Activated T-helper 17 cell treated with anti-CD3 and anti-CD28 coated beads, Interleukin-2, amount 50 U/mL, for 72 hours (primary cell): ENCODE measurements around the gene AGAP4. TPM values are rescaled to one million over a fixed set of nuclear protein-coding genes. Genes with fewer than 3 reads are reported as not detected.
"Not testable (repeated sequence)": the region's sequence is repeated elsewhere in the genome, so short reads cannot be mapped to it uniquely, and the experiment has no call there.

Experiments used
- ATAC-seq: fragments of 150-1000 bp; cut with Tn5 transposase; replicated peaks from 2 replicates; pipeline ENCODE4 v1.10.0; 2021; ENCODE audit warnings: mild to moderate bottlenecking, moderate library complexity
- H3K27ac Mint-ChIP-seq: one replicate; pipeline ENCODE4 v1.8.0; 2022; ENCODE audit warnings: mixed read lengths
- H3K27me3 Mint-ChIP-seq: one replicate; pipeline ENCODE4 v1.8.0; 2022; ENCODE audit warnings: mixed read lengths
- H3K36me3 Mint-ChIP-seq: one replicate; pipeline ENCODE4 v1.8.0; 2022; ENCODE audit warnings: low read depth, mild to moderate bottlenecking, mixed read lengths
- H3K4me1 Mint-ChIP-seq: one replicate; pipeline ENCODE4 v1.8.0; 2022; ENCODE audit warnings: mixed read lengths
- H3K4me3 Mint-ChIP-seq: one replicate; pipeline ENCODE4 v1.8.0; 2022; ENCODE audit warnings: mild to moderate bottlenecking, mixed read lengths
- H3K9me3 Mint-ChIP-seq: one replicate; pipeline ENCODE4 v1.8.0; 2022; ENCODE audit warnings: mixed read lengths
- total RNA-seq, 2 donors: library from RNA; stranded (reverse); gene quantifications; one replicate each; pipeline ENCODE4 v1.2.3, GENCODE V29; 2022

The AGAP4 gene
- total RNA-seq: 10 to 100 TPM; 13.2 to 16.1 TPM

DNA sequence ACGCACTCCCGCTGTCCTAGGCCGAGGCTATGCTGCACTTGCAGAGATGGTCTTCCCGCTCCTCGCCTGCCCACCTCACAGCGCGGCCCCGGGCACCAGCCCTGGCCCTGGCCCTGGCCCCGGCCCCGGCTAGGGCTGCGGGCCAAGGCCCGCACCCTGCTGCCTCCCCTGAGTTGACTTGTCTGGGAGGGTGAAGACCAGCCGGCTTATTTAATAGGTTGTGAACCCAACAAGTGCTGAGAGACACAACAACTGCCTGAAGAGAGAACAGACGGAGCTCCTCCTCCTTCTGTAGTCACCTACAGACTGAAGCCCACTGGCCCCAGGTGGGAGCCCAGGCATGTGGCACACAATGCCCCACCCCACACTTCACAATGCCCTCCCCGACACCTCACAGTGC, at the start of gene AGAP4:
TSS of gene AGAP4 (minus strand) at position 101 of the 400 bp plus-strand sequence. CDS start 153 bp downstream, outside the sequence.
- not testable (repeated sequence) for ATAC-seq, H3K9me3 Mint-ChIP-seq, H3K36me3 Mint-ChIP-seq, H3K27me3 Mint-ChIP-seq, H3K27ac Mint-ChIP-seq, H3K4me3 Mint-ChIP-seq, H3K4me1 Mint-ChIP-seq

DNA sequence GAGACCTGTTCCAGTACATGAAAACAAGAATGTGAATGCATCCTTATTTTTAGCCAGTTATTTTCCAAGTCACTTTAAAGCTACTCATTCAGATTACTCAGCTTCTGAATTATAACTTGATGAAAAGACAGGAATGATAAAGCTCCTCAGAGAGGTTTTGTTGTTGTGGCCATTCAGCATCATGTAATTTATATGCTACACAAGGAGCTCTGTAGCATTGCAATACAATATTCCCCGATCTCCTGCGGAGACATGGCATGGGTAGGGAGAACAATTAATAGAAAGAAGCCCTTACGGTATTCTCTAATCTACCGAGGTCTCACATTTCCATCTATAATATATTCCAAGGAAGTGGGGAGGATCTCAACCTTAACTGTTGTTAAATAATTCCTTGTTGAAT, 43.4 kb upstream of the AGAP4 start:
- H3K27ac Mint-ChIP-seq, H3K4me1 Mint-ChIP-seq, H3K4me3 Mint-ChIP-seq, ATAC-seq, H3K36me3 Mint-ChIP-seq, H3K9me3 Mint-ChIP-seq, H3K27me3 Mint-ChIP-seq: not testable (repeated sequence)

DNA sequence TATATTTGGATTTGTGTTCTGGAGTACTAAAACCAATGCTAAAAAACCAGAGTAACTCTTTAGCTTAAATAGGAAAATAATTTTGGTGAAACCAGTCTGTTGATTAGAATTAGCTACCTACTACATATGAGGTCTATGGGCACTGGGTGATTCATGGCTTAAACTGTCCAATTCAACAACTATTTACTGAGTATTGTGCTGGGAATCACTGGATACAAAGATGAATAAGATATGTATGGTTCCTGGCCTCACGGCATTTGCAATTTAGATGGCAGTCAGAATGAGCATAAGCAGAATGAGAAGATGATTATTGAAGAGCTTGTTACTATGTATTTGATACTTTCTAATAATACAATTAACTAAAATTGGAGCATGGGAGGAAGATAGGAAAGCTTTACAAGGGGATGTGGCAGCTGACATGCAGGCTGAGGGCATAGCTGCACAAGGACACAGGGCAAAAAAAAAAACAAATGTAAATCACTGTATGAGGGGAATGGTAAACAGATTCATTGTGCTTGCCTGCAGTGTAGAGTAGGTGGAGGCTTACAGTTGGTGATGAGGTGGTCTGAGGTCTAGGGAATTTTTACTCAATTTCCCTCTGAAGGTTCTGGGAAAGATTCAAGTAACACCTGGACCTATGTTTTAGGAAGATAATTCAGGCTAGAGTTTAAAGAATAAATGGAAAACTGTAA, 42.4 kb upstream of the AGAP4 start:
- H3K27ac Mint-ChIP-seq, ATAC-seq, H3K9me3 Mint-ChIP-seq, H3K36me3 Mint-ChIP-seq, H3K4me1 Mint-ChIP-seq, H3K27me3 Mint-ChIP-seq, H3K4me3 Mint-ChIP-seq: not testable (repeated sequence)

DNA sequence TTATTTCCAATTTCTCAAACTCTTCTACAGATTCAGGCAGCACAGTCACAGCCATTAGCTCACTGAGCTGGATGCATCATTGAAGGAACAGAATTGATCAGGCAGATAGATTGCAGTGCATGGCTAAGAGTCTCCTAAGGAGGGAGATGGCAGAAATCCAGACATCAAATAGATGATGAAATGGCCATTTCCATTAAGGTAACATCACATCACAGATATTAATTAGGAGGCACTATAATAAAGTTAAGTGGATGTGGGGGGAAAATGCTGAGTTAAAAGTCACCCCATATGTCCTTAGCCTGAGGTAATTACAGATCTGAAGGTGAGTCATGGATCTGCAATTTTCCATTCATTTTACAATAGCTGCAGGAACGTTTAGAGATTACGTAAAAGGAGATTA, 35.6 kb upstream of the AGAP4 start:
- not testable (repeated sequence) for H3K27me3 Mint-ChIP-seq, H3K27ac Mint-ChIP-seq, ATAC-seq, H3K4me1 Mint-ChIP-seq, H3K36me3 Mint-ChIP-seq, H3K9me3 Mint-ChIP-seq, H3K4me3 Mint-ChIP-seq

DNA sequence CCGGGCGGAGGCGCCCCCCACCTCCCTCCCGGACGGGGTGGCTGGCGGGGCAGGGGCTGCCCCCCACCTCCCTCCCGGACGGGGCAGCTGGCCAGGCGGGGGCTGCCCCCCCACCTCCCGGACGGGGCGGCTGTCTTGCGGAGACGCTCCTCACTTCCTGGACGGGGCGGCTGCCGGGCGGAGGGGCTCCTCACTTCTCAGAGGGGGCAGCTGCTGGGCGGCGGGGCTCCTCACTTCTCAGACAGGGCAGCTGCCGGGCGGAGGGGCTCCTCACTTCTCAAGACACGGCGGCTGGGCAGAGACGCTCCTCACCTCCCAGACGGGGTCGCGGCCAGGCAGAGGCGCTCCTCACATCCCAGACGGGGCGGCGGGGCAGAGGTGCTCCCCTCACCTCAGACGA, 18.1 kb upstream of the AGAP4 start:
- H3K4me1 Mint-ChIP-seq, H3K36me3 Mint-ChIP-seq, H3K27ac Mint-ChIP-seq, H3K9me3 Mint-ChIP-seq, H3K27me3 Mint-ChIP-seq, ATAC-seq, H3K4me3 Mint-ChIP-seq: not testable (repeated sequence)

DNA sequence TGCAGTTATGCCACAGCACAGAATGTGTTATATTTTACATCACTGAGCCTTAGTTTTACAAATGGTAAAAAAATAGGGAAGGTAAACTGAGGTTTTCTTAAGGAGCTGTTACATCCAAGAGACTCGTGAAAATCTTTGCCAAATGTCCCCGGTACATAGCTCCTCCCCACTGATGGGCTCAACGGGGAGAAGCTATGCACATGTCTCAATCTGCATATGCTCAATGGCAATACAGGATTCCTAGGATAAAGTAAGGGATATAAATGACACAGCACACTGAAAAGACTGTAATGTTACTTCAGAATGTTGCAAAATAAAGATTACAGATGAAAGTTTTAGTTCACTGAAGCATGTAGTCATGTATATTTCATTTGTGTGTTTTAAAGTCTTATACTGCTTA, 17.0 kb upstream of the AGAP4 start:
- not testable (repeated sequence) for H3K4me1 Mint-ChIP-seq, ATAC-seq, H3K27me3 Mint-ChIP-seq, H3K27ac Mint-ChIP-seq, H3K9me3 Mint-ChIP-seq, H3K36me3 Mint-ChIP-seq, H3K4me3 Mint-ChIP-seq

DNA sequence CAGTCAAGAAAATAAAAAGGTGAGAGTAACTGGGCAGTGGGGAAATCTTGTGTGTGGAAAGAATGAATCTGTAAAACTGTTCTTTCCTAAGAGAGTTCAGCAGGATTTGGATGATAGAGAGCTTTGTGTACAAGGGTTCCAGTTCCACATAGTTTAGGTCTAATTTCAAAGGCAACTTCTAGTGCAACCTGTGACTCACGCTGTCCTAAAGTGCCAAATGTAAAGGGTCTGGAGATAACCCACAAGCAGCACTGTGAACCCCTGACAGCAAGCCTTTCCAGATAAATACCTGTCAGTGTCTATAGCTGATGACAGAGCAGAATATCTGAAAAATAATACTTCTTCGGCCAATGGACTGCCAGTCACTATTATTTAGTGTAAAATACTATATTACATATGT, 16.3 kb upstream of the AGAP4 start:
- H3K27me3 Mint-ChIP-seq, ATAC-seq, H3K36me3 Mint-ChIP-seq, H3K4me1 Mint-ChIP-seq, H3K27ac Mint-ChIP-seq, H3K4me3 Mint-ChIP-seq, H3K9me3 Mint-ChIP-seq: not testable (repeated sequence)

DNA sequence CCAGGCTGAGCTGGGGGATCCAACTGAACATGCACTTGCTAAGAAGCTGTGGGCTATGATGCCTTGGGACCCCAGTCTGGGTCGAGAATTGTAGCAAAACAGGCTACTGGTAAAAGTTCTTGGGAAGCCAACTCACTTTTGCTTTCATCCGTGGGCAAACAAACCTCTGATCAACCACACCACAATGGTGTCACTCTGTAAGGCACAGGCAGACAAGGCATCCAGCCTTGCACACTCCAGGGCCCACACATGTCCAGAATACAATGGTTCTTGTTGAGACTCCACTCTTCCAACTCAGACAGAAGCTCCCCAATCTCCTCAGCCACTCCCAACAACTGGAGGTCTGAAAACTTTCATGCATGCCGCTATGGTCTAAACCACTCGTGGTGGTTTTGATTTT, 10.6 kb upstream of the AGAP4 start:
- not testable (repeated sequence) for H3K9me3 Mint-ChIP-seq, ATAC-seq, H3K27ac Mint-ChIP-seq, H3K27me3 Mint-ChIP-seq, H3K4me1 Mint-ChIP-seq, H3K4me3 Mint-ChIP-seq
- peaks cover 12% of the 10 kb centered on the region for H3K36me3 Mint-ChIP-seq

DNA sequence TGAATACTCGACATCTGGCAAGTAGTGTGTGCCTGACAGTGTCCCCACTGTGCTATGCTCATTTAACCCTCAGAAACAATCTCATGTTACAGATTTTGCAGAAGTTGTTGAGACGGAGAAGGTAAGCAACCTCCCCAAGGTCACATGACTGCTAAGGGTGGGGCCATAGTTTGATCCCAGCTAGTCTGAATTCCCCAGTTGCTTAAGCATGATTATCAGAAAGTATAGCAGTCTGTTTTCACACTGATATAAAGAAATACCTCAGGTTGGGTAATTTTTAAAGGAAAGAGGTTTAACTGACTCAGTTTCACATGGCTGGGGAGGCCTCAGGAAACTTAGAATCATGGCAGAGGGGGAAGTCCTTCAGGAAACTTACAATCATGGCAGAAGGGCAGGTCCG, 1.2 kb upstream of the AGAP4 start:
- not testable (repeated sequence) for H3K9me3 Mint-ChIP-seq, H3K4me1 Mint-ChIP-seq, ATAC-seq, H3K27ac Mint-ChIP-seq, H3K4me3 Mint-ChIP-seq, H3K27me3 Mint-ChIP-seq
- peaks cover 12% of the 10 kb centered on the region for H3K36me3 Mint-ChIP-seq

DNA sequence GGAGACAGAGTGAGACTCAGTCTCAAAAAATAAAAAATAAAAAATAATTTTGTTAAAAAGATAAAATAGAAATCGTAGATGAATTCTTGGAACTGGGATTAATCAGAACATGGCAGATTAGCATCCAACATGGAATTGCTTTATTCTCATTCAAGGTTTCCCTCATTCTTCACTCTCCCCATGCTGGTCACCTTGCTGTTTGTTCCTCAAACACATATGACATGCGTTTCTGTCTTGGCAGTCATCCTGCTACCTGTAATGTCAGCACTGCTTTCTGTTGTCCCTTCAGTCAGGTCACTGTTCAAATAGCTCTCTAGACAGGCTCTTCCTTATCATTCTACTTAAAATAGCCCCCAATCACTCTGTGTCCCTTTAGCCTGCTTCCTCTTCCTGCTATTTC, 24.4 kb downstream of the AGAP4 start:
- H3K27me3 Mint-ChIP-seq, H3K9me3 Mint-ChIP-seq, ATAC-seq, H3K4me3 Mint-ChIP-seq, H3K4me1 Mint-ChIP-seq, H3K36me3 Mint-ChIP-seq, H3K27ac Mint-ChIP-seq: not testable (repeated sequence)

DNA sequence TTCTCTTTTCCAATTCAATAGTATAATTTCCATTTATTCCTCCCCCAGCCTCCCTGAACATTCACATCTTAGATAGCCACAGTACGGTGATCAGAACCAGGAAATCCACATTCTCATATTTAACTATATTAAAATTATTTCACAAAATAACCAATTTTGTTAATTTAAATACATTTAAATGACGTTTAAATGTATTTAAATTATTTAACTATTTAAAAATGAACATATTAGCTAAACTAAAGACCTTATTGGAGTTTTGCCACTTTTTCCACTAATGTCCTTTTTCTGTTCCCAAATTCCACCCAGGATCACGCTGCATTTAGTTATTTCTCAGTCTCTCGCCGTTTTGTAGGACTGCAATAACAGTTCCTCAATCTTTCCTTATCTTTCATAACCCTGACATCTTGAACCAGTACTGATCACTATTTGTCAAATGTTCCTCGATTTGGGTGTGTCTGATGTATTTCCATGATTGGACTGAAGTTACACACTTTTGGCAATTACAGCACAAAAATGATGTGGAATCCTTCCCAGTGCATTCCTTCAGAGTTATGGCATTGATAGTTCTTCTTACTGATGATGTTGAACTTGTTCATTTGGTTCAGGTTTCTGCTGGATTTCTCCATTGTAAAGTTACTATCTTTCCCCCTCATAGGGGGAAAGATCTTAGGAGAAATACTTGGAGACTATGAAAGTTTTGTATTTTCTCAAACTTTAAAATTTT, 27.0 kb downstream of the AGAP4 start:
- not testable (repeated sequence) for H3K27me3 Mint-ChIP-seq, H3K4me3 Mint-ChIP-seq, H3K4me1 Mint-ChIP-seq, H3K27ac Mint-ChIP-seq, H3K9me3 Mint-ChIP-seq, H3K36me3 Mint-ChIP-seq, ATAC-seq

DNA sequence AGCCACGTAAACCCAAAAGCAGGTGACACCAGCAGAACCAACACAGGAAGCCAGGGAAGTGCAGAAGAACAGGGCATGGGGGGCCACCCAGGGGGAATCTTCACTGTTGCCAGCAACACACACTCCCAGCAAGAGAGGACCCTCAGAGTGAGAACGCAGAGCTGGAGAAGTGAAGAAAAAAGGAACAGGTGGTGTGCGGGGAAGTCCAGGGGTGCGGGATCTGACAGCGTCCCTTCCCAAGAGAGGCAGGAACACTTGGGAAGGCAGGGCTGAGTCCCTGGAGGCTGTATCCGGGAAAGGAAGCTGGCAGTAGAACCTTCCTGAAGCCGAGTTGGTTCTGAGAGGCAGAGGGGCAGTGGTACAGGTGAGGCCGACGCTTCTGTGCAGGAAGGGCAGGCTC, 27.7 kb downstream of the AGAP4 start:
- no peak overlapping the region for H3K27ac Mint-ChIP-seq
- H3K9me3 Mint-ChIP-seq: no peaks in the 10 kb centered on the region
- H3K27me3 Mint-ChIP-seq: no peaks in the 10 kb centered on the region
- ATAC-seq: no peak
- H3K4me1 Mint-ChIP-seq: no peaks in the 10 kb centered on the region
- no peak overlapping the region for H3K4me3 Mint-ChIP-seq
- no peaks in the 10 kb centered on the region for H3K36me3 Mint-ChIP-seq

DNA sequence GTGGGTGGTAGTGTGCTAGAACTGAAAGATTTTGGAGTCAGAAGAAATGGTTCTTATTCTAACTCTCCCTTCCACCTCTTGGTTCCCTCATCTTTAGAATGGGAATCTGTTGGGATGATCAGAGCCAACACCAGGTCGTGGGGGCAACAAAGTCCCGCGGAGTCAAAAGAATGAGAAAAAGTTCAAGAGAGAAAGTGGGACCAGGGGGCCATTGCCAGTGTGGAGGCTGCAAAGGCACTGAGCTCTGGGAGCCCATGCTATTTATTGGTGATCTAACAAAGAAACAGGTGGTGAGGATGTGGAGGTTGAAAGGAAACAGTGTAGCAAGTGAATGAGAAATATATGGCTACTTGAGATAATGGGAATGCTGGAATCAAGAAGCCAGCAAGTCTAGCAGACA, 29.4 kb downstream of the AGAP4 start:
- Mint-ChIP-seq H3K27me3 (peaks cover 3% of the 10 kb centered on the region), H3K27ac (no peak overlapping the region), H3K36me3 (no peaks in the 10 kb centered on the region), H3K4me1 (no peaks in the 10 kb centered on the region), H3K4me3 (no peak overlapping the region), H3K9me3 (no peaks in the 10 kb centered on the region)
- ATAC-seq: no peak

DNA sequence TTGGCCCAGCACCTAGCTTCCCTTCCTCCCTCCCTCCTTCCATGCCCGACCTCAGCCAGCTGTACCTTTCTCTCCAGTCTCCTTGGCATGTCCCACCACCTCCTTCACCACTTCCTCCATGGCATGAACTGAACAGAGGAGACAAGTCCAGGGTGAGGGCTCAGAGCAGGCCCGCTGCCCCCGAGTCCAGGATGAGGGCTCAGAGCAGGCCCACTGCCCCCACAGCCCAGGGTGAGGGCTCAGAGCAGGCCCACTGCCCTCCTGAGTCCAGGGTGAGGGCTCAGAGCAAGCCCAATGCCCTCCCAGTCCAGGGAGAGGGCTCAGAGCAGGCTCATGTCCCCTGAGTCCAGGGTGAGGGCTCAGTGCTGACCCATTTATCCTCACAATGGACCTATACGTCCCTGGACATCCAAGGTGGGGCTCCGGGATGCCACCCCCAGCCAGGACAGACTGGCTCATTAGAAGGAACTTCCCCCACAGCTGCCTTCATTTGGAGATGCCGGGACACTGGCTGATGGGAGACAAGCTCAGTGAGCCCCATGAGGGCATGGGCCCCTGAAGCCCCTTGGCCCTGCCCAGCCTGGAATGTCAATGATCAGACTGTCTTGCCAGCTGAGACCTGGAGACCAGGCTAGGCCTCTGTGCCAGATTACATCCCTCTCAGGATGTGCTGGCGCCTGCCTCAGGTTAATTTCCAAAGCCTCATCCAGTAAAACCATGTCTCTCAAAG, 30.0 kb downstream of the AGAP4 start:
- no peak overlapping the region for H3K4me3 Mint-ChIP-seq
- peaks cover 3% of the 10 kb centered on the region for H3K27me3 Mint-ChIP-seq
- no peaks in the 10 kb centered on the region for H3K36me3 Mint-ChIP-seq
- H3K4me1 Mint-ChIP-seq: no peaks in the 10 kb centered on the region
- no peak overlapping the region for H3K27ac Mint-ChIP-seq
- no peak for ATAC-seq
- H3K9me3 Mint-ChIP-seq: no peaks in the 10 kb centered on the region

DNA sequence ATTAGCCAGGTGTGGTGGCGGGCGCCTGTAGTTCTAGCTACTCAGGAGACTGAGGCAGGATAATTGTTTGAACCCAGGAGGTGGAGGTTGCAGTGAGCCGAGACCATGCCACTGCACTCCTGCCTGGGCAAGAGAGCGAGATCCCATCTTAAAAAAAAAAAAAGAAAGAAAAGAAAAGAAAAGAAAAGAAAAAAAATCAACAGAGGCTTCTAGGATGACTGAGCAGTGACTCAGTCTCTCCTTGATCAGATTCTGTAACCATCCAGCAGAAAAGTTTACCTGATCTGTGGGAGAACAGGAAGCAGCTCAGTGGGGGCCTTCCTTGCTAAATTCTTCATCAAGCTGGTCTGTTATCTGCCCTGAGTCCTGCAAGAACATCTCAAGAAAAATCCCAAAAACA, 33.2 kb downstream of the AGAP4 start:
- H3K27ac Mint-ChIP-seq, H3K27me3 Mint-ChIP-seq, H3K4me1 Mint-ChIP-seq, H3K36me3 Mint-ChIP-seq, H3K4me3 Mint-ChIP-seq, ATAC-seq, H3K9me3 Mint-ChIP-seq: not testable (repeated sequence)
